GM23338 (cell line): ENCODE measurements around the gene PTK6. TPM values are rescaled to one million over a fixed set of nuclear protein-coding genes. Genes with fewer than 3 reads are reported as not detected.

Experiments
- ATAC-seq: fragments of 200-7000 bp; cut with Tn5 transposase; 3 replicates; pipeline ENCODE4 v1.9.1; 2020
- DNase-seq: peaks from one replicate; pipeline ENCODE4 v3.0.0-alpha.2; 2015; ENCODE audit warnings: low spot score
- H2AFZ ChIP-seq: fragments of 200-600 bp; sonication (generic); 2 replicates; pipeline ENCODE4 v1.8.0; 2016; ENCODE audit warnings: antibody characterized with exemption, mild to moderate bottlenecking, moderate library complexity
- H3F3A ChIP-seq: fragments of 200-600 bp; sonication (generic); replicated peaks from 2 replicates; pipeline ENCODE4 v1.8.0; 2017; ENCODE audit warnings: antibody characterized with exemption, mixed run types, low read depth
- H3K27ac ChIP-seq: fragments of 200-600 bp; sonication (generic); 2 replicates; pipeline ENCODE4 v1.6.1; 2016; ENCODE audit warnings: low read depth
- H3K27me3 ChIP-seq: fragments of 200-600 bp; sonication (generic); 2 replicates; pipeline ENCODE4 v1.8.0; 2016; ENCODE audit warnings: mild to moderate bottlenecking, mixed run types, moderate library complexity; ENCODE audit not compliant: insufficient read depth
- H3K36me3 ChIP-seq: fragments of 200-600 bp; sonication (generic); 2 replicates; pipeline ENCODE4 v1.8.0; 2016; ENCODE audit warnings: mild to moderate bottlenecking; ENCODE audit not compliant: insufficient read depth
- H3K4me1 ChIP-seq: fragments of 200-600 bp; sonication (generic); 2 replicates; pipeline ENCODE4 v1.8.0; 2016; ENCODE audit warnings: mild to moderate bottlenecking, moderate library complexity; ENCODE audit not compliant: insufficient read depth
- H3K4me2 ChIP-seq: fragments of 200-600 bp; sonication (generic); 2 replicates; pipeline ENCODE4 v1.7.1; 2017; ENCODE audit warnings: mixed run types
- H3K4me3 ChIP-seq: fragments of 200-600 bp; sonication (generic); 2 replicates; pipeline ENCODE4 v1.6.1; 2016; ENCODE audit warnings: mixed run types
- H3K79me2 ChIP-seq: fragments of 200-600 bp; sonication (generic); replicated peaks from 2 replicates; pipeline ENCODE4 v1.8.0; 2017; ENCODE audit warnings: mild to moderate bottlenecking; ENCODE audit not compliant: insufficient read depth
- H3K9me2 ChIP-seq: fragments of 200-600 bp; sonication (generic); 2 replicates; pipeline ENCODE4 v1.8.0; 2017; ENCODE audit not compliant: insufficient read depth
- H4K20me1 ChIP-seq: fragments of 200-600 bp; sonication (generic); replicated peaks from 2 replicates; pipeline ENCODE4 v1.8.0; 2017; ENCODE audit warnings: mild to moderate bottlenecking; ENCODE audit not compliant: insufficient read depth
- H3K27ac Mint-ChIP-seq: 2 replicates; pipeline ENCODE4 v1.8.0; 2020; ENCODE audit warnings: inconsistent platforms, mild to moderate bottlenecking, moderate library complexity, mixed read lengths
- H3K27me3 Mint-ChIP-seq: 3 replicates; pipeline ENCODE4 v1.8.0; 2022; ENCODE audit warnings: low read depth, mild to moderate bottlenecking, moderate library complexity, mixed read lengths, inconsistent platforms; ENCODE audit not compliant: insufficient read depth, poor library complexity
- H3K36me3 Mint-ChIP-seq: 3 replicates; pipeline ENCODE4 v1.8.0; 2021; ENCODE audit warnings: low read depth, mild to moderate bottlenecking, inconsistent platforms, moderate library complexity, mixed read lengths
- H3K4me1 Mint-ChIP-seq: 3 replicates; pipeline ENCODE4 v1.8.0; 2020; ENCODE audit warnings: mild to moderate bottlenecking, inconsistent platforms, mixed read lengths
- H3K4me3 Mint-ChIP-seq: 3 replicates; pipeline ENCODE4 v1.8.0; 2021; ENCODE audit warnings: moderate library complexity, mild to moderate bottlenecking, inconsistent platforms, mixed read lengths
- H3K9me3 Mint-ChIP-seq: 3 replicates; pipeline ENCODE4 v1.8.0; 2020; ENCODE audit warnings: moderate library complexity, mild to moderate bottlenecking, inconsistent platforms, mixed read lengths
- CREB1 ChIP-seq: fragments of 250-450 bp; sonication (Bioruptor Pico); IDR thresholded peaks from 2 replicates; pipeline ENCODE4 v1.5.0; 2020; ENCODE audit warnings: low read depth, mild to moderate bottlenecking, moderate library complexity
- ETS1 ChIP-seq: IDR thresholded peaks from 2 replicates; pipeline ENCODE4 v1.6.1; 2016; ENCODE audit warnings: antibody characterized with exemption
- EZH2 ChIP-seq: fragments of 200-600 bp; sonication (generic); IDR thresholded peaks from one replicate; pipeline ENCODE4 v1.8.0; 2017; ENCODE audit warnings: antibody characterized with exemption, mild to moderate bottlenecking, low read depth; ENCODE audit not compliant: unreplicated experiment
- JUNB ChIP-seq: IDR thresholded peaks from one replicate; pipeline ENCODE4 v1.6.1; 2016; ENCODE audit warnings: antibody characterized with exemption; ENCODE audit not compliant: unreplicated experiment
- NANOG ChIP-seq: IDR thresholded peaks from 2 replicates; pipeline ENCODE4 v1.6.1; 2016; ENCODE audit warnings: antibody characterized with exemption, borderline replicate concordance
- POLR2AphosphoS5 ChIP-seq: IDR thresholded peaks from 2 replicates; pipeline ENCODE4 v1.6.1; 2016; ENCODE audit warnings: antibody characterized with exemption, low read depth
- STAT1 ChIP-seq: IDR thresholded peaks from one replicate; pipeline ENCODE4 v1.6.1; 2016; ENCODE audit warnings: antibody characterized with exemption; ENCODE audit not compliant: unreplicated experiment
- ZNF114 ChIP-seq: fragments of 250-450 bp; sonication (Bioruptor Pico); IDR thresholded peaks from 2 replicates; pipeline ENCODE4 v1.5.0; 2020; ENCODE audit warnings: mild to moderate bottlenecking, moderate library complexity
- ZNF331 ChIP-seq: fragments of 250-450 bp; sonication (Bioruptor Pico); IDR thresholded peaks from 2 replicates; pipeline ENCODE4 v1.5.0; 2020; ENCODE audit warnings: low read depth, mild to moderate bottlenecking, moderate library complexity
- polyA plus RNA-seq: library from polyadenylated mRNA; unstranded; fragments of >200 nt; fragmentation: Nextera tagmentation; extraction: Ambion mirVana; gene quantifications from 2 replicates; pipeline ENCODE4 v1.2.1, GENCODE V29; 2016
- total RNA-seq: library from RNA; depleted of rRNA; stranded (reverse); fragments of >200 nt; shearing (Covaris generic); gene quantifications from 2 replicates; pipeline ENCODE4 v1.2.3, GENCODE V29; 2014
- TF ChIP-seq, protein P1 (sequence below), 2 experiments: fragments of 200-600 bp in 1 of 2; sonication (generic) in 1 of 2; conservative IDR thresholded peaks; 2 replicates each; pipeline versions ENCODE4 v1.5.1 to v1.6.1; 2016 to 2017; ENCODE audit warnings: antibody characterized with exemption in 2 of 2, low read depth in 2 of 2, mild to moderate bottlenecking in 2 of 2, moderate library complexity in 1 of 2

PTK6 gene
- total and polyA plus RNA-seq, 2 experiments from 2014 or later, result 0.28 TPM; not detected in 1

DNA sequence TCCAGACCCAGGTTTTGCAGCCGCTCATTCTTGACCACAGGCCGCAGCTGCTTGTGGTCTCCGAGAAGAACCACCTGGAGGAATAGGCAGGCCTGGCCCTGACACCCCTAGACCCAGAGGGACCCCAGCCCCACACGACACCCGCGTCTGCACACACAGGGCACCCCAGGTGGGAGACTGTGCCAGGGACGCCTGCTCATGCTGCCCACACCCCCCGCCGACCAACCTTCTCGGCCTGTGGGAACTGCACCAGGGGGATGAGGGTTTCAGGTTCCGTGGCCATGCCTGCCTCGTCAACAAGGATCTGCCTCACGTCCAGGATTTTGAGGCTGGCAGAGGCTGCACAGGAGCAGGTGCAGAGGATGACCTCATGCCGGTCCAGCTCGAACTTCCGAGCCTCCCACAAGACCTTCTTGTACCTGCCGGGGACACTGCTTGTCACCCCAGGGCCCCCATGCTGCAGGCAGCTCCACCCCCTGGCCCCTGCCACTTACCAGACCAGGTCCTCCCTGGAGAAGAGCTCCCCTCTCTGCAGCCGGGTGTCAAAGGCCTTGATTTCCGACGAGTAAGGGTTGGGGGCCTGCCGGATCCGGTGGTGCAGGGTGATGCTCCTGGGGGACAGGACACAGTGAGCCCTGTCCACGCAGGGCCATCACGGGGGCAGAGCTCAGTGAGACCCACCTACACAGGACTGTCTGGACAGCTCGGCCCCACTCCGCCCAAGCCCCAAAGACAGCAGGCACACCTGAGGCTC is 23.9 kb upstream of the PTK6 start:
- H3K27me3 ChIP-seq, result no peaks in the 10 kb centered on the region
- no peaks in the 10 kb centered on the region for H4K20me1 ChIP-seq
- no peaks in the 10 kb centered on the region for H3K9me2 ChIP-seq
- peaks cover 3% of the 10 kb centered on the region; the same call in 1 of the 3 replicates for H3K36me3 Mint-ChIP-seq
- no peak overlapping the region for H3K27ac ChIP-seq
- H2AFZ ChIP-seq, result no peak overlapping the region
- peaks cover 4% of the 10 kb centered on the region; the same call in 2 of the 3 replicates for H3K4me1 Mint-ChIP-seq
- H3K27me3 Mint-ChIP-seq, result no peaks in the 10 kb centered on the region
- no peak overlapping the region for H3K4me2 ChIP-seq
- H3K4me3 ChIP-seq, result no peak overlapping the region
- H3K36me3 ChIP-seq, result no peaks in the 10 kb centered on the region
- no peaks in the 10 kb centered on the region for H3K79me2 ChIP-seq
- H3K4me3 Mint-ChIP-seq, result no peak overlapping the region
- H3K9me3 Mint-ChIP-seq, result peaks cover 4% of the 10 kb centered on the region; the same call in 2 of the 3 replicates
- no peaks in the 10 kb centered on the region for H3K4me1 ChIP-seq
- H3K27ac Mint-ChIP-seq, result no peak overlapping the region
- 0 out of 2 replicates have a peak, but pooled peaks cover 2% of the 10 kb centered on the region for H3F3A ChIP-seq
- DNase-seq (no peak), ATAC-seq (no peak)
- TF ChIP-seq ZNF331 (CRISPR knock-in tag) (no peak), EZH2 (no peak), POLR2AphosphoS5 (no peak), NANOG (no peak)
- TF ChIP-seq, protein P1, sequence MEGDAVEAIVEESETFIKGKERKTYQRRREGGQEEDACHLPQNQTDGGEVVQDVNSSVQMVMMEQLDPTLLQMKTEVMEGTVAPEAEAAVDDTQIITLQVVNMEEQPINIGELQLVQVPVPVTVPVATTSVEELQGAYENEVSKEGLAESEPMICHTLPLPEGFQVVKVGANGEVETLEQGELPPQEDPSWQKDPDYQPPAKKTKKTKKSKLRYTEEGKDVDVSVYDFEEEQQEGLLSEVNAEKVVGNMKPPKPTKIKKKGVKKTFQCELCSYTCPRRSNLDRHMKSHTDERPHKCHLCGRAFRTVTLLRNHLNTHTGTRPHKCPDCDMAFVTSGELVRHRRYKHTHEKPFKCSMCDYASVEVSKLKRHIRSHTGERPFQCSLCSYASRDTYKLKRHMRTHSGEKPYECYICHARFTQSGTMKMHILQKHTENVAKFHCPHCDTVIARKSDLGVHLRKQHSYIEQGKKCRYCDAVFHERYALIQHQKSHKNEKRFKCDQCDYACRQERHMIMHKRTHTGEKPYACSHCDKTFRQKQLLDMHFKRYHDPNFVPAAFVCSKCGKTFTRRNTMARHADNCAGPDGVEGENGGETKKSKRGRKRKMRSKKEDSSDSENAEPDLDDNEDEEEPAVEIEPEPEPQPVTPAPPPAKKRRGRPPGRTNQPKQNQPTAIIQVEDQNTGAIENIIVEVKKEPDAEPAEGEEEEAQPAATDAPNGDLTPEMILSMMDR (conservative IDR thresholded peaks at IDR 0.05; ENCODE audit: low read depth in 2 of 2), result no peak

DNA sequence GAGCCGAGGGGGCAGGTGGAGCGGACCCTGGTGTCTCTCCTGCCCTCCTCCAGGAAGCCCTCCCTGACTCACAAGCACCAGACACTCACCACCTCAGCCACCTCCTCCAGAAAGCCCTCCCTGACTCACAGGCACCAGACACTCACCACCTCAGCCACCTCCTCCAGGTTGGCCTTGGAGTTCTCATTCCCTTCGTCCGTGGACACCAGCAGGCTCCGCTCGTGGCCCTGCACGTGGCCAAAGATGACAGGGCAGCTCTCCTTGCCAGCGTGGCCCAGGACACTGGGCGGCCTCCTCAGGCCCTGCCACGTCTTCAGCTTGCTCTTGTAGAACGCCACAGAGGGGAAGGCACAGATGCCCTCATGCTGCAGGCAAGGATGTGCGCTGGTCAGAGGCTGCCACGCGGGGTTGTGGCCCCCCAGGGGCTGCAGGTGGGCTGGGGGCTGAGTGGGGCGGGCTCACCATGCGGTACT is 23.2 kb upstream of the PTK6 start:
- Histone ChIP-seq H2AFZ (no peak overlapping the region), H3K79me2 (no peaks in the 10 kb centered on the region), H4K20me1 (no peaks in the 10 kb centered on the region), H3K36me3 (no peaks in the 10 kb centered on the region), H3K27me3 (no peaks in the 10 kb centered on the region), H3K4me3 (no peak overlapping the region), H3K4me2 (no peak overlapping the region), H3F3A (0 out of 2 replicates have a peak, but pooled peaks cover 2% of the 10 kb centered on the region), H3K9me2 (no peaks in the 10 kb centered on the region), H3K4me1 (no peaks in the 10 kb centered on the region), H3K27ac (no peak overlapping the region)
- ATAC-seq (no peak), DNase-seq (no peak)
- Mint-ChIP-seq H3K27me3 (no peaks in the 10 kb centered on the region), H3K4me1 (peaks cover 4% of the 10 kb centered on the region; the same call in 2 of the 3 replicates), H3K9me3 (peaks cover 4% of the 10 kb centered on the region; the same call in 2 of the 3 replicates), H3K4me3 (no peak overlapping the region; the same call in 2 of the 3 replicates), H3K27ac (no peak overlapping the region), H3K36me3 (peaks cover 3% of the 10 kb centered on the region; the same call in 1 of the 3 replicates)
- TF ChIP-seq ETS1 (no peak), NANOG (no peak), CREB1 (no peak), STAT1 (no peak), ZNF331 (CRISPR knock-in tag) (no peak), EZH2 (no peak), JUNB (no peak), ZNF114 (CRISPR knock-in tag) (no peak), POLR2AphosphoS5 (no peak)
- TF ChIP-seq, protein P1 (conservative IDR thresholded peaks at IDR 0.05; ENCODE audit: low read depth in 2 of 2), result no peak
